Skeletal muscle tissue (tissue), 4 donors: Measurements from ENCODE around the gene LTBP1. TPM values are rescaled to one million over a fixed set of nuclear protein-coding genes. Genes with fewer than 3 reads are reported as not detected.

Experiments
- H3K27ac ChIP-seq: one replicate; pipeline ENCODE4 v1.7.0; 2013; ENCODE audit warnings: mild to moderate bottlenecking, low read depth, low read length, inconsistent platforms
- H3K27me3 ChIP-seq, 3 donors: one replicate each; pipeline ENCODE4 v1.7.0; 2013; ENCODE audit warnings: low read length in 3 of 3; ENCODE audit not compliant: control insufficient read depth in 3 of 3, insufficient read depth in 3 of 3
- H3K36me3 ChIP-seq, 3 donors: one replicate each; pipeline ENCODE4 v1.7.0; 2013; ENCODE audit warnings: low read length in 3 of 3; ENCODE audit not compliant: control insufficient read depth in 3 of 3, insufficient read depth in 3 of 3
- H3K4me1 ChIP-seq, 3 donors: one replicate each; pipeline ENCODE4 v1.7.0; 2013; ENCODE audit warnings: low read length in 3 of 3, mild to moderate bottlenecking in 3 of 3; ENCODE audit not compliant: control insufficient read depth in 3 of 3, insufficient read depth in 3 of 3
- H3K4me3 ChIP-seq, 3 donors: one replicate each; pipeline ENCODE4 v1.7.0; 2013; ENCODE audit warnings: low read length in 3 of 3
- H3K9ac ChIP-seq, 3 donors: one replicate each; pipeline ENCODE4 v1.7.0; 2013; ENCODE audit warnings: low read length in 3 of 3, mild to moderate bottlenecking in 3 of 3, moderate library complexity in 2 of 3, low read depth in 1 of 3
- H3K9me3 ChIP-seq, 3 donors: one replicate each; pipeline ENCODE4 v1.7.0; 2013; ENCODE audit warnings: low read length in 3 of 3; ENCODE audit not compliant: control insufficient read depth in 3 of 3
- total RNA-seq: library from RNA; depleted of rRNA; stranded (reverse); fragments of >200 nt; gene quantifications from one replicate; pipeline ENCODE4 v1.2.3, GENCODE V29; 2014
- donor health status: Osteomylitis.

LTBP1 gene
- total RNA-seq, 1 donor from 2014 or later: 78.8 TPM

- Histone ChIP-seq H3K4me1 (peaks cover 0 to 3% (median 3%) of the 10 kb centered on the region in 3 donors), H3K9me3 (no peaks in the 10 kb centered on the region), H3K9ac (no peak overlapping the region), H3K27ac (no peak overlapping the region), H3K36me3 (no peaks in the 10 kb centered on the region), H3K4me3 (no peak overlapping the region), H3K27me3 (no peaks in the 10 kb centered on the region)
Observed at GRCh38 chr2:33371304-33372090, 424.7 kb downstream of the LTBP1 start.

GRCh38 chr2:33372940-33373553 is 426.3 kb downstream of the LTBP1 start:
- no peak overlapping the region for H3K4me3 ChIP-seq
- H3K4me1 ChIP-seq: no peaks in the 10 kb centered on the region
- no peaks in the 10 kb centered on the region for H3K27me3 ChIP-seq
- no peaks in the 10 kb centered on the region for H3K9me3 ChIP-seq
- H3K36me3 ChIP-seq: no peaks in the 10 kb centered on the region
- no peak overlapping the region for H3K27ac ChIP-seq
- no peak overlapping the region for H3K9ac ChIP-seq

- no peaks in the 10 kb centered on the region for H3K36me3 ChIP-seq
- no peaks in the 10 kb centered on the region for H3K9me3 ChIP-seq
- H3K4me1 ChIP-seq: no peaks in the 10 kb centered on the region
- no peak overlapping the region for H3K9ac ChIP-seq
- H3K27me3 ChIP-seq: no peaks in the 10 kb centered on the region
- H3K27ac ChIP-seq: no peak overlapping the region
- H3K4me3 ChIP-seq: no peak overlapping the region
Observed at GRCh38 chr2:33373986-33374385, 427.2 kb downstream of the LTBP1 start.

DNA sequence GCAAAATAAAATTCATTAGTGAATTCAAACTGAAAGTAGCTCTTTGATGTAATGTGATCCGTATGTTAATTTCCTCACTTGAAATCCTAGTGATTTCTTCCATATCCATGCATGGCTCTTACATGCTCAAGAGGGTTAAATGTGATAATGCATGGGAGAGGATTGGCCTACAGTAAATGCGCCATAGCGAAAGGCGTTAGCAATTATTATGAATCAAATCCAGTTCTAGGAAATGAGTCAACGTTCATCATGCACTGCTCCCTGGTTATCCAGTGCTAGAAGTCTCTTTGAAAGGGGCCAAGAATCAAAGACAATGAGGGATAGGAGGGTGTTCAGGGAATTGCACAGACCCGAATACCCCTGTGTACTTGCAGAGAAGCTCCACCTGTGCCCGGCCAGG is 428.3 kb downstream of the LTBP1 start:
- no peaks in the 10 kb centered on the region for H3K36me3 ChIP-seq
- no peak overlapping the region for H3K27ac ChIP-seq
- no peak overlapping the region for H3K9ac ChIP-seq
- H3K9me3 ChIP-seq: no peaks in the 10 kb centered on the region
- H3K27me3 ChIP-seq: no peaks in the 10 kb centered on the region
- no peaks in the 10 kb centered on the region for H3K4me1 ChIP-seq
- H3K4me3 ChIP-seq: no peak overlapping the region

GRCh38 chr2:33377048-33377447 is 430.3 kb downstream of the LTBP1 start:
- no peak overlapping the region for H3K9ac ChIP-seq
- H3K4me1 ChIP-seq: no peaks in the 10 kb centered on the region
- H3K27me3 ChIP-seq: no peaks in the 10 kb centered on the region
- no peak overlapping the region for H3K4me3 ChIP-seq
- H3K27ac ChIP-seq: no peak overlapping the region
- no peaks in the 10 kb centered on the region for H3K9me3 ChIP-seq
- no peaks in the 10 kb centered on the region for H3K36me3 ChIP-seq

DNA sequence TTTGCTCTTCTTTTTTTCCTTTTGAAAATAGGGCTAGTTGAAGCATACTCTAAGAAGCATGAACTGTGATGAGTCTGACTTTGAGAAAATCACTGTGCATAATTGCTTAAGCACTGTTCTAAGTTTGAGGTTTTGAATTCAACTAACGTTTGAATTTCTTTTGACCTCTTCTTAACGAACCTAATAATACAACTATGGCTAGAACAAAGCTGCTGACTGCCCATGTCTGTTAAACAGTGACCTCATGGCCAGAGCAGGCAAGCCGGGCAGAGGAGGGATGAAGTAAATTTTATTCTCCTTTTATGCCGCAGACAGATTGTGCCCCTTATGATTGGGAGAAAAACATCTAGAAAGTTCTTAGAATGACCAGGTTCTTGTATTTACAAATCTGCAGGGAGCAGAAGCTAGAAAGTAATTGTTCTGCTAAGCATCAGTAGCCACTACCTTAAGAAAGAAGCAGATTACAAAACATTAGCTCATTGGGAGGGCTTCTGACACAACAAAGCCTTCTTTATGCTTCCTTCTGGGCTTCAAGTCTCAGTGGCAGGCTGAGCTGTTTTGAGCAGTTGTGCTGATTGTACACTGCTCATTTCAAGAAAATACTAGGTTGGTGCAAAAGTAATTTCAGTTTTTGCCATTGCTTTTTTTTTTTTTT is 431.9 kb downstream of the LTBP1 start:
- no peaks in the 10 kb centered on the region for H3K36me3 ChIP-seq
- H3K4me1 ChIP-seq: no peaks in the 10 kb centered on the region
- H3K9me3 ChIP-seq: no peaks in the 10 kb centered on the region
- H3K9ac ChIP-seq: no peak overlapping the region
- H3K27ac ChIP-seq: no peak overlapping the region
- no peaks in the 10 kb centered on the region for H3K27me3 ChIP-seq
- H3K4me3 ChIP-seq: no peak overlapping the region

- Histone ChIP-seq H3K27ac (no peak overlapping the region), H3K4me1 (no peaks in the 10 kb centered on the region), H3K27me3 (no peaks in the 10 kb centered on the region), H3K4me3 (no peak overlapping the region), H3K9ac (no peak overlapping the region), H3K36me3 (no peaks in the 10 kb centered on the region), H3K9me3 (no peaks in the 10 kb centered on the region)
Observed at GRCh38 chr2:33380001-33380609, 433.4 kb downstream of the LTBP1 start.

DNA sequence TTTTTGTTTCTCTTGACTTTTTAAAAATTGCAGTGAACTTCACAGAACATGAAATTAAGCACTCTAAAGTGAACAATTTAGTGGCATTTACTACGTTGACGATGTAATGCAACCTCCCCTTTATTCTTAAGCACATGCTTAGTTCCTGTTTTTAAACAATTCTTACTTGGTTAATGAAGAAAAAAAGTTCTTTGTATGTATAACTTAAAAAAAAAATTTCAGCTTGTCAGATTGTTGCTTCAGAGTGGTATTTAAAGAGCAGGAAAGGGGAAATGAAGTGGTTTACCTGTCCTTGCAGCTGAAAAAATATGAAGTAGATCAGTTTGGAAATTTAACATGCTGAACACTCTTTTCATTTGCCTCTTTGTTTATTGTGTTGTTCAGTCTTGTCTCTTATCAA is 434.0 kb downstream of the LTBP1 start:
- Histone ChIP-seq H3K27ac (no peak overlapping the region), H3K27me3 (no peaks in the 10 kb centered on the region), H3K9me3 (no peaks in the 10 kb centered on the region), H3K36me3 (no peaks in the 10 kb centered on the region), H3K4me3 (no peak overlapping the region), H3K4me1 (no peaks in the 10 kb centered on the region), H3K9ac (no peak overlapping the region)

DNA sequence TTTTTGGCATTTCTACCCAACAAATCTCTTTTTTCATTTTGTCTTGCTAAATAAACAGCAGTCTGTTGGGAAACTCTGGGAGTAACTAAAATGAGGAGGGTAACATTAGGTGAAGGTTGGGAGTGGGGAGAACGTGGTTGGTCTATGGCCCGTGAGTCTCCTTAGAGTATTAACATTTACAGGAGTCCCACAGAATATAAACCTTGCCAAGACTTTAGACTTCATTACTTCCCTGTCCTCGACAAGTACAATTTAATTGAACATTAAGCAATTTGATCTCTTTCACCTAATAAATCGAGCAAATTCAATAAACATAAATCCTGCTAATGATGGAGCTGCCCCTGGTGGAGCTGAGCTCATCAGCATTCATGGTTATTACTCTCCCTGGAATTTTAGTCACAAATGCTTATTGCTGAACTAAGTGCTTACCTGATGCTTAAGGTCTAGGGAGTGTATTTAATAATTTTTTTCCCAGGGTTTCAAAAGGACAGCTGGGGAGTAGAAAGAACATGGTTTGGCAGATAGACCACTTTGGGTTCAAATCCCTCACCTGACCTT is 434.6 kb downstream of the LTBP1 start:
- no peaks in the 10 kb centered on the region for H3K4me1 ChIP-seq
- H3K9me3 ChIP-seq: no peaks in the 10 kb centered on the region
- no peak overlapping the region for H3K4me3 ChIP-seq
- no peak overlapping the region for H3K9ac ChIP-seq
- H3K27ac ChIP-seq: no peak overlapping the region
- no peaks in the 10 kb centered on the region for H3K27me3 ChIP-seq
- no peaks in the 10 kb centered on the region for H3K36me3 ChIP-seq
